ENCODE data around the gene WDR37.

GRCh38 chr10:1006573-1006972 lies 49.6 kb upstream of the WDR37 start:
- no peak for TF ChIP-seq CTCF (IDR thresholded peaks at IDR 0.05)
- TF ChIP-seq POLR2A (IDR thresholded peaks at IDR 0.05): no peak

Measured in right lobe of liver (tissue), 4 donors.